ENCODE measurements around the gene MLLT1. TPM values are rescaled to one million over a fixed set of nuclear protein-coding genes. Genes with fewer than 3 reads are reported as not detected.

The MLLT1 gene
- total RNA-seq, 1 donor from 2014 or later = 25.5 TPM

DNA sequence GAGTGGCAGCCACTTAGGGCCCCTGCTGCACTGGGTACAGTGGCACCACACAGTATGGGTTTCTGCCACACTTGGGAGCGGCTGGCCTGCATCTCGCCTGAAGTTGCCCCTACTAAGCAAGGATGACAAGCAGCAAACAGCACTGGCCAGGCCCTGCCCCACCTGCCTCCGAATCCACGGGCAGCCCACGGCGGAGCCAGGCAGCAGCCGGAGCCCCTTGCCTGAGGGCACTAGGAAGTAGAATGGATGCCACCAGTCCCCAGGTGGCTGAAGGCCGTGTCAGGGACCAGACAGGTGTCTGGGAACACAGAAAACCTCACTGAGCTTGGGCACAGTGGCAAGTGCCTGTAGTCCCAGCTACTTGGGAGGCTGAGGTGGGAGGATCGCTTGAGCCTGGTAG lies 19.4 kb downstream of the MLLT1 start:
- Histone ChIP-seq H3K36me3 (peaks cover 0 to 15% of the 10 kb centered on the region in 2 donors), H3K4me1 (peaks cover 29% of the 10 kb centered on the region)
- intact Hi-C loops (cut with DNase I) = no loop called here

DNA sequence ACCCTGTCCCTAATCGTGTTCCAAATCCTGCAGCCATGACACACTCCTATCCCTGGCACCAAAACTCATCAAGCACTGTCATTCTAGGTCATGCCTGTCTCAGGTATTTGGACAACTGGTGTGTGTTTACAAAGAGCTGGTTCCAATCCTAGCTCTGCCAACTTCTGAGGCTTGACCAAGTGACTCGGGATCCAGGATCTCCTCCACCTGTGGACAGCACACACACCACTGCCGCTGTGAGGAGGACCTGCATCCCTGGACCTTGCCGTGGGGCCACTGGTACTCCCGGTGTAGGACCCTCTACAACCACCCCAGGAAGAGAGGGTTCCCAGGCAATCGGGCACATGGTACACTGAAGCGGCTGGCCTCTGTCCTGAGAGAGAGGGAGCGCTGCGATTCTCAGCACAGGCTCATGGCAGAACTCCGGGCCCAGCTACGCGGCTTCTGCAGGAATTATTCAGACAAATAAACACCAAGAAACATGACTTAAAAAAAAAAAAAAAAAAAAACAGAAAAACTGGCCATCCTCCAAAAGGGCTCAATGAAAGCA lies 20.4 kb downstream of the MLLT1 start:
- no peaks in the 10 kb centered on the region for H3K27me3 ChIP-seq
- DNase-seq (ENCODE audit: extremely low spot score in 2 of 2) = no peak
- intact Hi-C loops (cut with DNase I) = no loop called here
- no peaks in the 10 kb centered on the region for H3K9me3 ChIP-seq
- no peak overlapping the region for H3K27ac ChIP-seq
- H3K36me3 ChIP-seq = peaks cover 0 to 13% of the 10 kb centered on the region in 2 donors
- peaks cover 22% of the 10 kb centered on the region for H3K4me1 ChIP-seq
- no peak overlapping the region for H3K4me3 ChIP-seq
- TF ChIP-seq POLR2A (IDR thresholded peaks at IDR 0.05) = no peak
- no peak for TF ChIP-seq CTCF (IDR thresholded peaks at IDR 0.05)
- no peak for TF ChIP-seq POLR2AphosphoS5 (IDR thresholded peaks at IDR 0.05; ENCODE audit: insufficient read depth in 1 of 2, low read depth in 1 of 2)

More for the DNA sequence above, 19.4 kb downstream of the MLLT1 start:
- H3K27me3 ChIP-seq = no peaks in the 10 kb centered on the region
- no peak overlapping the region for H3K27ac ChIP-seq
- H3K9me3 ChIP-seq = no peaks in the 10 kb centered on the region
- no peak for DNase-seq (ENCODE audit: extremely low spot score in 2 of 2)
- TF ChIP-seq POLR2AphosphoS5 (IDR thresholded peaks at IDR 0.05; ENCODE audit: insufficient read depth in 1 of 2, low read depth in 1 of 2) = no peak
- TF ChIP-seq CTCF (IDR thresholded peaks at IDR 0.05) = no peak
- no peak for TF ChIP-seq POLR2A (IDR thresholded peaks at IDR 0.05)
- H3K4me3 ChIP-seq = no peak overlapping the region

- Histone ChIP-seq H3K4me1 (peaks cover 17% of the 10 kb centered on the region), H3K9me3 (no peaks in the 10 kb centered on the region), H3K4me3 (no peak overlapping the region), H3K27ac (no peak overlapping the region), H3K36me3 (peaks cover 0 to 13% of the 10 kb centered on the region in 2 donors), H3K27me3 (no peaks in the 10 kb centered on the region)
- intact Hi-C loops (cut with DNase I) = no loop called here
- no peak for TF ChIP-seq POLR2A (IDR thresholded peaks at IDR 0.05)
- no peak for TF ChIP-seq POLR2AphosphoS5 (IDR thresholded peaks at IDR 0.05; ENCODE audit: insufficient read depth in 1 of 2, low read depth in 1 of 2)
- no peak for TF ChIP-seq CTCF (IDR thresholded peaks at IDR 0.05)
- no peak for DNase-seq (ENCODE audit: extremely low spot score in 2 of 2)
These were observed 20.9 kb downstream of the MLLT1 start for GRCh38 chr19:6258812-6259311.

- no peaks in the 10 kb centered on the region for H3K9me3 ChIP-seq
- no peak overlapping the region for H3K4me3 ChIP-seq
- no peaks in the 10 kb centered on the region for H3K36me3 ChIP-seq
- no peak overlapping the region for H3K27ac ChIP-seq
- DNase-seq (ENCODE audit: extremely low spot score in 2 of 2) = no peak
- no peaks in the 10 kb centered on the region for H3K27me3 ChIP-seq
- peaks cover 12% of the 10 kb centered on the region for H3K4me1 ChIP-seq
- no peak for TF ChIP-seq POLR2AphosphoS5 (IDR thresholded peaks at IDR 0.05; ENCODE audit: insufficient read depth in 1 of 2, low read depth in 1 of 2)
- TF ChIP-seq CTCF (IDR thresholded peaks at IDR 0.05) = no peak
- TF ChIP-seq POLR2A (IDR thresholded peaks at IDR 0.05) = no peak
- intact Hi-C loops (cut with DNase I) = no loop called here
These were observed 25.6 kb downstream of the MLLT1 start for GRCh38 chr19:6253954-6254733.

DNA sequence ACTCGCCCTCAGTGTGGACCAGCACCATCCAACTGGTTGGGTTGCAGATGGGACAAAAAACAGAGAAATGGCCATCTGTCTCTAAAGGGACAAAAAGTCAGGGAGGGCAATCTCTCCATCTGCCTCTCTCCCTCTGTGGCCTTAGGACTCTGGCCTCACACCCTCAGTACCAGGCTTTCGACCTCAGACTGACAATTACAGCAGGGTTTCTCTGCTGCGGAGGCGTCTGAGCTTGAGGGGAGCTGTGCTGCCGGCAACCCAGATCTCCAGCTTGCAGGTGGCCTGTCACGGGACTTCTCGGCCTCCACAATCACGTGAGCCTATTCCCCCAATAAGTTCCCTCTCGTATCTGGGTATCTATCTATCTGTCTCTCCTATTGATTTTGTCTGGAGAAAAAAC lies 27.7 kb downstream of the MLLT1 start:
- H3K4me1 ChIP-seq = peaks cover 28% of the 10 kb centered on the region
- no peak overlapping the region for H3K27ac ChIP-seq
- intact Hi-C loops (cut with DNase I) = no loop called here

More for the DNA sequence above, 27.7 kb downstream of the MLLT1 start:
- TF ChIP-seq CTCF (IDR thresholded peaks at IDR 0.05) (no peak), POLR2AphosphoS5 (IDR thresholded peaks at IDR 0.05; ENCODE audit: insufficient read depth in 1 of 2, low read depth in 1 of 2) (no peak), POLR2A (IDR thresholded peaks at IDR 0.05) (no peak)
- no peak for DNase-seq (ENCODE audit: extremely low spot score in 2 of 2)
- Histone ChIP-seq H3K4me3 (no peak overlapping the region), H3K27me3 (no peaks in the 10 kb centered on the region), H3K36me3 (no peaks in the 10 kb centered on the region), H3K9me3 (no peaks in the 10 kb centered on the region)

Data from vagina (tissue), 2 donors.